Right atrium auricular region (tissue), 2 donors: Measurements from ENCODE around the gene DHX35. TPM values are rescaled to one million over a fixed set of nuclear protein-coding genes. Genes with fewer than 3 reads are reported as not detected.

Source experiments
- DNase-seq: peaks from one replicate; pipeline ENCODE4 v3.0.0-alpha.2; 2019; ENCODE audit warnings: low spot score
- H3K27ac ChIP-seq, 2 donors: fragments of 200-600 bp; sonication (generic); 1 replicate in 1 of 2; 2 replicates in 1 of 2; pipeline ENCODE4 v1.5.1; 2016 to 2019
- H3K27me3 ChIP-seq, 2 donors: fragments of 200-600 bp; sonication (generic); one replicate each; pipeline versions ENCODE4 v1.5.1 to v1.6.0; 2017 to 2019
- H3K36me3 ChIP-seq: fragments of 200-600 bp; sonication (generic); one replicate; pipeline ENCODE4 v1.5.1; 2016
- H3K4me1 ChIP-seq, 2 donors: fragments of 200-600 bp; sonication (generic); one replicate each; pipeline versions ENCODE4 v1.5.1 to v1.6.0; 2017 to 2019
- H3K4me3 ChIP-seq, 2 donors: fragments of 200-600 bp; sonication (generic); 1 replicate in 1 of 2; 2 replicates in 1 of 2; pipeline ENCODE4 v1.5.1; 2017 to 2019; ENCODE audit warnings: mild to moderate bottlenecking in 1 of 2, moderate library complexity in 1 of 2
- H3K9me3 ChIP-seq, 2 donors: fragments of 200-600 bp; sonication (generic); one replicate each; pipeline ENCODE4 v1.5.1; 2019
- CTCF ChIP-seq, 2 donors: fragments of 200-600 bp; sonication (generic); IDR thresholded peaks; one replicate each; pipeline ENCODE4 v1.5.1; 2019; ENCODE audit warnings: antibody characterized with exemption in 2 of 2
- total RNA-seq, 2 donors: library from RNA; depleted of rRNA; stranded (reverse); fragments of >200 nt; gene quantifications; one replicate each; pipeline ENCODE4 v1.1.0, GENCODE V29; 2016

DHX35 gene
- total RNA-seq, 2 donors from 2014 or later, result 15.2 to 41.0 TPM

DNA sequence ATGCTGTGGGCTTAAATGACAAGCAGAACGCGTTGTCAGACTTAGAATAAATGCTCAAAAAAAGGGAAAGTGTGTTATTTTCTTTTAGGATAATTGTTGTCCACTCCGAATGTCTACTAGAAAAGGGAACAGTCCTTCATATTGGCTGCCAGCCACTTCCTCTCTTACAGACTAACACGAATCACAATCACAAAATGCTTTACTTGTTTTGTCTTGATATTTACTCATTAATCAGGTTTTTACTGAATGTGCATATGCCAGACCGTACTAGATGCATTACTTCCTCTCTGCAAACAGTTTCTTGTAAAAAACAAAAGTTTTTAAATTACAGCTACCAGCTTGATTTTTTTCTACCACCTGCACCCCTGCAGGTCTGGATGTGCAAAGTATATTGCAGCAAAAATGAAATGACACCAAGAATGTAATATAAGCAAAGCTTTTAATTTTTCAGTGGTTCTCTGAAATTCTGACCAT is 821 bp downstream of the DHX35 start:
- TF ChIP-seq CTCF (IDR thresholded peaks at IDR 0.05), result no peak
- H3K4me3 ChIP-seq, result peak overlapping the region; percentile 93 to 98
- H3K27me3 ChIP-seq, result no peaks in the 10 kb centered on the region
- DNase-seq, result no peak
- peak overlapping the region; percentile 97 for H3K27ac ChIP-seq
- H3K36me3 ChIP-seq, result no peaks in the 10 kb centered on the region
- peaks cover 0 to 23% of the 10 kb centered on the region in 2 donors for H3K4me1 ChIP-seq
- H3K9me3 ChIP-seq, result no peaks in the 10 kb centered on the region

DNA sequence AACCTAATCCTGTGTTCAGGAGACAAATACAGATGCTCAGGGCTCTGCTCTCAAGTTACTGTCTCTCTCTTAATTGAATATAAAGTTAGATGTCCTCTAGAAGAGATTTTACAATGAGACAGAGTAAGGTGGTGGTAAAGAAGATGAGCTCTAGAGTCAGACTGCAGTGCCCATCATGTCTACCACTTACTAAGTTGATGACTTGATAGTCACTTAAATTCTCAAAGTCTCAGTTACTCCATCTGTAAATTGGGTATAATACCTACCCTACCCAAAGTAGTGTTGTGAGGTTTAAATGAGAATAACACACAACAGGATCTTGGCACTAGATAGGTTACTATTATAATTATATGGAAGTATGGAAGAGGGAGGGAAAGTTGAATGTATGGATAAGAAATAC is 1.6 kb downstream of the DHX35 start:
- Histone ChIP-seq H3K9me3 (no peaks in the 10 kb centered on the region), H3K4me1 (peaks cover 0 to 23% of the 10 kb centered on the region in 2 donors), H3K4me3 (no peak overlapping the region), H3K27me3 (no peaks in the 10 kb centered on the region), H3K27ac (no peak overlapping the region), H3K36me3 (no peaks in the 10 kb centered on the region)
- no peak for DNase-seq
- no peak for TF ChIP-seq CTCF (IDR thresholded peaks at IDR 0.05)

DNA sequence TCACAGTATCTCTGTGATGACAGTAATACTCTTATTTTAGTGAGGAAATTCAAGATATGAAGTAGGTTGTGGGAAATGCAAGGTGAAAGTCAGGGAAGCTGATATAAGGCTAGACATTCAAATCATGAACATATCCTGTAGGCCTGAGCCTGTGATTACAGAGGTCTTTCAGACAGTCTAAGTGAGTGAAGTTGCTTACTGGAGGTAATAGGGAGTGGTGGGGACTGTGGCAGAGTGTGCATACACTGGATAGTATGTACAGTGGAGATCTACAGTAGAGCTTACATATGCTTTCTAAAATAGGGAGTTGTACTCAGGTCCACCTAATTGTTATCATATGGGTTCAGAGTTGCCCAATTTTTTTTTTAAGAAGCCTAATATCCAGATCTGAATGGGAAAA is 3.1 kb downstream of the DHX35 start:
- no peak overlapping the region for H3K27ac ChIP-seq

GRCh38 chr20:38968090-38968489 is 5.9 kb downstream of the DHX35 start:
- Histone ChIP-seq H3K4me3 (no peak overlapping the region), H3K27me3 (no peaks in the 10 kb centered on the region), H3K9me3 (no peaks in the 10 kb centered on the region), H3K4me1 (peaks cover 0 to 20% of the 10 kb centered on the region in 2 donors), H3K36me3 (no peaks in the 10 kb centered on the region), H3K27ac (no peak overlapping the region)
- DNase-seq, result no peak
- no peak for TF ChIP-seq CTCF (IDR thresholded peaks at IDR 0.05)

More for the DNA sequence above, 3.1 kb downstream of the DHX35 start:
- TF ChIP-seq CTCF (IDR thresholded peaks at IDR 0.05), result no peak
- Histone ChIP-seq H3K9me3 (no peaks in the 10 kb centered on the region), H3K4me1 (peaks cover 0 to 30% of the 10 kb centered on the region in 2 donors), H3K27me3 (no peaks in the 10 kb centered on the region), H3K4me3 (no peak overlapping the region), H3K36me3 (no peaks in the 10 kb centered on the region)
- no peak for DNase-seq

DNA sequence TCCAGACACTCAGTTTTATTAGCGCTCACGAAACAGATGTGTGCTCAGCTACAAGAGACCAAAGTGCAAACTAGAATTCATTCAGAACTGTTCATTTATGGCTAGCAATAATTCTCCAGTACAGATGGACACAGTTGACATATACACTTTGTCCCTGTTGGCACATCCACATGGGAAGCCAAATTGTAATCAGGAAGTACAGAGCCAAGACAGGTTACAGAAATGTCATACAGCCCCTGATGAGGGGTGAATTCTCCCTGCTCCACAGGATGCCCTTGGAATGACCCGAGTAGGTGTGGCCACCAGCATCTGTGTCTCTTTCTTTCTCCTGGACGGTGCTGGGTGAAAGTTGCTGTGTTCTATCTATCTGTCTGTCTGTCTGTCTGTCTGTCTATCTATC is 7.6 kb downstream of the DHX35 start:
- no peak for TF ChIP-seq CTCF (IDR thresholded peaks at IDR 0.05)
- no peak for DNase-seq
- Histone ChIP-seq H3K9me3 (no peaks in the 10 kb centered on the region), H3K27me3 (no peaks in the 10 kb centered on the region), H3K36me3 (no peaks in the 10 kb centered on the region), H3K27ac (peak overlapping the region; percentile 38 to 85), H3K4me1 (peaks cover 0 to 19% of the 10 kb centered on the region in 2 donors), H3K4me3 (no peak overlapping the region)

DNA sequence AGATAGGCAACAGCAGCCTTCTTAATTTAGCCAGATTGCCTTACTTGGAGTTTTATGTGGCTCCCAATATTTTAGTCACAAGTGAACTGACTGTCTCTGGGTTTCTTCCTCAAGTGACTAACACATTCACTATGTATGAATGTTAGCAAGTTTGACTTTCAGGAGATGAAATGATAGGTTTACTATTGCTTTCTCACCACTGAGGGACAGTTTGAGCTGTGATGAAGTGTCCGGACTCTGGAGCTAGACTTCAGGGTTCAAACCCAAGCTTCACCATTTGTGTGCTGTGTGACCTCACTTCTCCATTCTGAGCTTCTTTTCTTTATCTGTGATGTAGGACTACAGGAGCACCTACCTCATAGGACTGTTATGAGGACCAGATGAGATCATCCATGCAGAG is 8.2 kb downstream of the DHX35 start:
- TF ChIP-seq CTCF (IDR thresholded peaks at IDR 0.05), result no peak
- Histone ChIP-seq H3K4me1 (peaks cover 0 to 19% of the 10 kb centered on the region in 2 donors), H3K27me3 (no peaks in the 10 kb centered on the region), H3K27ac (peak overlapping the region in 1 of 2 donors; percentile 85), H3K4me3 (no peak overlapping the region), H3K9me3 (no peaks in the 10 kb centered on the region), H3K36me3 (no peaks in the 10 kb centered on the region)
- DNase-seq, result no peak
